Endothelial cell of umbilical vein (primary cell): Measurements from ENCODE around the gene MALL. TPM values are rescaled to one million over a fixed set of nuclear protein-coding genes. Genes with fewer than 3 reads are reported as not detected.

Source experiments
- BruUV-seq: library from RNA; stranded (reverse); fragments of 400-500 nt; replicated peaks from 2 replicates; lab custom pipeline; 2021; lab: Mats Ljungman, UMichigan
- CTCF ChIA-PET: fragments of 300-600, 350-600 bp; sonication (Branson Sonifier 250); formaldehyde crosslinking; loops from one replicate; lab custom pipeline; 2021; ENCODE audit warnings: antibody characterized with exemption, inconsistent platforms; lab: Charles Lee
- POLR2A ChIA-PET: fragments of 300-600, 350-600 bp; sonication (Branson Sonifier 250); formaldehyde crosslinking; loops from one replicate; lab custom pipeline; 2021; ENCODE audit warnings: antibody characterized with exemption, inconsistent platforms; lab: Charles Lee
- DNase-seq: peaks from one replicate; pipeline ENCODE4 v3.0.0-alpha.2; 2011; ENCODE audit warnings: low read depth, low spot score
- FAIRE-seq: peaks from 2 replicates; lab custom pipeline; 2011; peaks lifted over from hg19 to GRCh38; lab: Jason Lieb, UNC
- H2AFZ ChIP-seq: 2 replicates; pipeline ENCODE4 v1.6.0; 2012; ENCODE audit warnings: low read depth, low read length, control low read depth, inconsistent platforms
- H3K27ac ChIP-seq: 2 replicates; pipeline ENCODE4 v1.5.1; 2011; ENCODE audit warnings: low read depth, mild to moderate bottlenecking, control low read depth, low read length, moderate library complexity; ENCODE audit not compliant: insufficient read depth
- H3K27me3 ChIP-seq, 2 experiments: 2 replicates each; pipeline versions ENCODE4 v1.6.0 to v1.6.1; 2011; ENCODE audit warnings: low read length in 2 of 2, mixed read lengths in 1 of 2; ENCODE audit not compliant: control insufficient read depth in 2 of 2, insufficient read depth in 2 of 2
- H3K36me3 ChIP-seq, 2 experiments: 2 replicates in 1 of 2; 3 replicates in 1 of 2; pipeline ENCODE4 v1.5.1; 2011; ENCODE audit warnings: low read length in 2 of 2, mild to moderate bottlenecking in 1 of 2, moderate library complexity in 1 of 2; ENCODE audit not compliant: control insufficient read depth in 2 of 2, insufficient read depth in 2 of 2; ENCODE audit errors: extremely low read depth in 1 of 2
- H3K4me1 ChIP-seq: 3 replicates; pipeline ENCODE4 v1.5.1; 2011; ENCODE audit warnings: mild to moderate bottlenecking, low read length; ENCODE audit not compliant: control insufficient read depth, insufficient read depth; ENCODE audit errors: extremely low read depth
- H3K4me2 ChIP-seq: 2 replicates; pipeline ENCODE4 v1.6.1; 2011; ENCODE audit warnings: low read length, control low read depth, mixed read lengths; ENCODE audit not compliant: insufficient read depth
- H3K4me3 ChIP-seq, 3 experiments: fragments of 200-600 bp in 1 of 3; sonication (generic), shearing (Covaris generic) in 1 of 3; replicated peaks in 1 of 3; 2 replicates each; pipeline ENCODE4 v1.5.1; 2011 to 2016; ENCODE audit warnings: control low read depth in 3 of 3, low read length in 3 of 3, mild to moderate bottlenecking in 2 of 3, inconsistent platforms in 1 of 3, low read depth in 1 of 3, moderate library complexity in 1 of 3; ENCODE audit not compliant: insufficient read depth in 1 of 3
- H3K79me2 ChIP-seq: 2 replicates; pipeline ENCODE4 v1.6.0; 2012; ENCODE audit warnings: low read length, inconsistent platforms; ENCODE audit not compliant: control insufficient read depth, insufficient read depth
- H3K9ac ChIP-seq: replicated peaks from 2 replicates; pipeline ENCODE3; 2011; ENCODE audit warnings: low read length, control low read depth; ENCODE audit not compliant: insufficient read depth; ENCODE audit errors: extremely low read depth
- H3K9me1 ChIP-seq: replicated peaks from 3 replicates; pipeline ENCODE4 v1.6.0; 2011; ENCODE audit warnings: mild to moderate bottlenecking, low read length; ENCODE audit not compliant: control insufficient read depth, insufficient read depth; ENCODE audit errors: extremely low read depth
- H3K9me3 ChIP-seq: replicated peaks from 2 replicates; pipeline ENCODE4 v1.5.1; 2012; ENCODE audit warnings: low read length, inconsistent platforms; ENCODE audit not compliant: control insufficient read depth, insufficient read depth
- H4K20me1 ChIP-seq: replicated peaks from 2 replicates; pipeline ENCODE3; 2011; ENCODE audit warnings: mild to moderate bottlenecking, low read length; ENCODE audit not compliant: control insufficient read depth, insufficient read depth; ENCODE audit errors: extremely low read depth
- CTCF ChIP-seq, 2 donors: IDR thresholded peaks; 1 replicate in 1 of 2; 2 replicates in 1 of 2; pipeline ENCODE4 v1.5.1; 2011; ENCODE audit warnings: low read length in 2 of 2, mild to moderate bottlenecking in 2 of 2, moderate library complexity in 2 of 2, control low read depth in 1 of 2, inconsistent platforms in 1 of 2, low read depth in 1 of 2; ENCODE audit not compliant: insufficient read depth in 1 of 2; ENCODE audit errors: extremely low read depth in 1 of 2
- EZH2 ChIP-seq: IDR thresholded peaks from 2 replicates; pipeline ENCODE4 v1.6.1; 2012; ENCODE audit warnings: borderline replicate concordance, low read depth, mild to moderate bottlenecking, moderate library complexity, low read length, inconsistent platforms; ENCODE audit not compliant: severe bottlenecking
- FOS ChIP-seq: IDR thresholded peaks from 2 replicates; pipeline ENCODE4 v1.6.1; 2011; ENCODE audit warnings: mild to moderate bottlenecking, low read length, moderate library complexity, borderline replicate concordance; ENCODE audit not compliant: insufficient read depth
- GATA2 ChIP-seq: IDR thresholded peaks from 2 replicates; pipeline ENCODE4 v1.7.0; 2011; ENCODE audit warnings: low read depth, mild to moderate bottlenecking, moderate library complexity, mixed read lengths, low read length; ENCODE audit not compliant: insufficient read length, insufficient read depth
- JUN ChIP-seq: IDR thresholded peaks from 2 replicates; pipeline ENCODE4 v1.6.1; 2011; ENCODE audit warnings: borderline replicate concordance, low read depth; ENCODE audit not compliant: insufficient read length, insufficient read depth
- MYC ChIP-seq: IDR thresholded peaks from one replicate; pipeline ENCODE4 v1.6.1; 2011; ENCODE audit warnings: mild to moderate bottlenecking, low read depth, low read length
- POLR2A ChIP-seq: IDR thresholded peaks from 2 replicates; pipeline ENCODE4 v1.6.1; 2012; ENCODE audit warnings: low read depth, mild to moderate bottlenecking, control low read depth, low read length
- POLR2AphosphoS5 ChIP-seq: IDR thresholded peaks from 2 replicates; pipeline ENCODE4 v1.6.1; 2012; ENCODE audit warnings: low read depth, mild to moderate bottlenecking, control low read depth, low read length, moderate library complexity; ENCODE audit not compliant: insufficient read depth
- dilution Hi-C: fragments of 300-500 bp; cut with MboI; formaldehyde crosslinking; loops from one replicate; pipeline ENCODE4 v1.15.0; 2019; ENCODE audit warnings: low sequenced_read_pairs; ENCODE audit not compliant: extremely low pct_ligation_motif_present
- intact Hi-C: fragments of 100-400 bp; cut with micrococcal nuclease; formaldehyde crosslinking; loops from one replicate; pipeline ENCODE4 v1.10.0; 2022
- polyA plus RNA-seq, 4 experiments: library from polyadenylated mRNA; depleted of rRNA in 3 of 4; stranded (reverse) in 3 of 4; unstranded in 1 of 4; fragments of >200 nt; gene quantifications; 2 replicates each; pipeline versions ENCODE4 v1.2.1 to v1.2.3, GENCODE V29; 2011 to 2012; ENCODE audit warnings: missing spikeins in 1 of 4
- total RNA-seq: library from RNA; stranded (reverse); gene quantifications from 2 replicates; pipeline ENCODE4 v1.2.3, GENCODE V29; 2021
- TF ChIP-seq, protein P1 (sequence below): IDR thresholded peaks from 2 replicates; pipeline ENCODE4 v1.6.1; 2011; ENCODE audit not compliant: insufficient read depth, insufficient read length

Gene MALL
- total and polyA plus RNA-seq, 2 donors (not counting 3 experiments of a cell fraction or from before 2014, with no cell fraction given) = 31.5 to 114 TPM

GRCh38 chr2:110130757-110131156 is 15.1 kb upstream of the MALL start:
- intact Hi-C loops = no loop called here
- no peaks in the 10 kb centered on the region for H4K20me1 ChIP-seq

More at GRCh38 chr2:110130757-110131156, 15.1 kb upstream of the MALL start:
- H3K4me3 ChIP-seq = no peak overlapping the region
- H3K4me2 ChIP-seq = no peak overlapping the region
- H3K79me2 ChIP-seq = no peaks in the 10 kb centered on the region
- no peaks in the 10 kb centered on the region for H3K27me3 ChIP-seq
- TF ChIP-seq MYC = no peak
- TF ChIP-seq, protein P1, sequence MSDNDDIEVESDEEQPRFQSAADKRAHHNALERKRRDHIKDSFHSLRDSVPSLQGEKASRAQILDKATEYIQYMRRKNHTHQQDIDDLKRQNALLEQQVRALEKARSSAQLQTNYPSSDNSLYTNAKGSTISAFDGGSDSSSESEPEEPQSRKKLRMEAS = no peak
- TF ChIP-seq FOS = no peak
- no peak for TF ChIP-seq GATA2
- TF ChIP-seq JUN = no peak
- no peak for TF ChIP-seq POLR2AphosphoS5
- TF ChIP-seq CTCF (IDR thresholded peaks at IDR 0.05; ENCODE audit: extremely low read depth in 1 of 2, insufficient read depth in 1 of 2, low read depth in 1 of 2, low read length in 2 of 2) = no peak
- TF ChIP-seq EZH2 = no peak
- no peak for TF ChIP-seq POLR2A
- ChIA-PET CTCF (interaction anchor here (1.0 to 1.4 kb wide), 3 partner anchors 10 to 20 kb away, joined by 3 to 6 read pairs (median 4); partner anchors contain the start of gene MALL), POLR2A (no interaction called here)
- no peak for FAIRE-seq
- H3K27ac ChIP-seq = no peak overlapping the region
- no peaks in the 10 kb centered on the region for H3K9me1 ChIP-seq
- no peak overlapping the region for H3K9ac ChIP-seq
- no peaks in the 10 kb centered on the region for H3K4me1 ChIP-seq
- H3K36me3 ChIP-seq = no peaks in the 10 kb centered on the region
- no peak for DNase-seq
- no TSS peak for BruUV-seq
- H3K9me3 ChIP-seq = no peaks in the 10 kb centered on the region
- no peak overlapping the region for H2AFZ ChIP-seq
- dilution Hi-C loops = no loop called here
